Aorta (tissue), 5 donors: ENCODE data around the gene NKIRAS1. TPM values are rescaled to one million over a fixed set of nuclear protein-coding genes. Genes with fewer than 3 reads are reported as not detected.
"Not testable (repeated sequence)": the region's sequence is repeated elsewhere in the genome, so short reads cannot be mapped to it uniquely, and the experiment has no call there.

Experiments
- ATAC-seq: fragments of 200-7000 bp; cut with Tn5 transposase; one replicate; pipeline ENCODE4 v1.9.1; 2022; ENCODE audit warnings: moderate library complexity; ENCODE audit not compliant: low FRiP score
- DNase-seq, 2 donors: peaks; one replicate each; pipeline ENCODE4 v3.0.0-alpha.2; 2020
- H3K27ac ChIP-seq, 2 donors: one replicate each; pipeline ENCODE4 v1.5.1; 2013; ENCODE audit warnings: low read length in 2 of 2, mild to moderate bottlenecking in 2 of 2, moderate library complexity in 2 of 2, control low read depth in 1 of 2, inconsistent platforms in 1 of 2, low read depth in 1 of 2
- H3K27me3 ChIP-seq, 2 donors: one replicate each; pipeline ENCODE4 v1.6.1; 2013; ENCODE audit warnings: control low read depth in 1 of 2, low read length in 1 of 2, mild to moderate bottlenecking in 1 of 2, moderate library complexity in 1 of 2; ENCODE audit not compliant: insufficient read depth in 2 of 2, control insufficient read depth in 1 of 2
- H3K36me3 ChIP-seq, 2 donors: one replicate each; pipeline ENCODE4 v1.6.1; 2013; ENCODE audit warnings: control low read depth in 1 of 2, low read length in 1 of 2, mild to moderate bottlenecking in 1 of 2; ENCODE audit not compliant: insufficient read depth in 2 of 2, control insufficient read depth in 1 of 2
- H3K4me1 ChIP-seq, 2 donors: one replicate each; pipeline ENCODE4 v1.6.1; 2013; ENCODE audit warnings: low read length in 2 of 2, control low read depth in 1 of 2, mild to moderate bottlenecking in 1 of 2, moderate library complexity in 1 of 2; ENCODE audit not compliant: insufficient read depth in 2 of 2, control insufficient read depth in 1 of 2
- H3K4me3 ChIP-seq, 2 donors: one replicate each; pipeline ENCODE4 v1.5.1; 2013; ENCODE audit warnings: low read length in 2 of 2, control low read depth in 1 of 2, mild to moderate bottlenecking in 1 of 2
- H3K9me3 ChIP-seq: one replicate; pipeline ENCODE4 v1.6.1; 2013; ENCODE audit warnings: mild to moderate bottlenecking, low read length; ENCODE audit not compliant: control insufficient read depth
- WGBS, 2 donors: extraction: QIAGEN DNeasy Blood & Tissue Kit; methylation state at CpG; one replicate each; pipeline ENCODE4 v1.1.7; 2013; 5-methylcytosine and 5-hydroxymethylcytosine counted together
- intact Hi-C, 2 donors: fragments of 100-400 bp; cut with DNase I; formaldehyde crosslinking; loops; one replicate each; pipeline versions ENCODE4 v1.14.2 to v1.15.0; 2022
- polyA plus RNA-seq, 2 donors: library from polyadenylated mRNA; stranded (reverse); fragments of 200-250 nt; gene quantifications; one replicate each; pipeline ENCODE4 v1.2.3, GENCODE V29; 2013
- total RNA-seq, 2 donors: library from RNA; stranded (reverse); fragmentation: NEBNext Ultra II Directional; extraction: Animal tissue kit (Norgen Biotek cat#: 25700); gene quantifications; one replicate each; pipeline ENCODE4 v1.2.1, GENCODE V29; 2021
- donor health status: healthy with polysubstance abuse.
- donor health status: Bipolar disorder and iron deficiency.
- donor health status: DM: no; HTN: no; CAD: no.
- donor health status: DM: no; HTN: no; CAD: no.
- donor health status: DM: yes; HTN: yes; CAD: no.

NKIRAS1 gene
- total and polyA plus RNA-seq, 4 donors, result 10.9 to 17.8 (median 13.4) TPM

GRCh38 chr3:23918331-23918730 is 1.5 kb upstream of the NKIRAS1 start:
- DNase-seq, ATAC-seq, intact Hi-C loops, H3K27ac ChIP-seq, H3K27me3 ChIP-seq, H3K9me3 ChIP-seq, H3K4me1 ChIP-seq, H3K36me3 ChIP-seq: not testable (repeated sequence)
- H3K4me3 ChIP-seq, result peak overlapping the region; percentile 55 to 65
- 17% methylated on average over 12 of the region's 12 CpGs for WGBS, 2 donors

- not testable (repeated sequence) for H3K36me3 ChIP-seq, H3K9me3 ChIP-seq, H3K27me3 ChIP-seq, ATAC-seq, DNase-seq, H3K4me1 ChIP-seq
- Histone ChIP-seq H3K27ac (peak overlapping the region; percentile 4 to 65), H3K4me3 (peak overlapping the region; percentile 55 to 65)
- WGBS, 2 donors, result 0% methylated on average over 17 to 21 of the region's 21 CpGs
- intact Hi-C loops, result loop anchor here in 1 of 2 donors (1.0 kb wide), 1 partner anchor 28 kb away; the partner anchor contains the start of gene NR1D2
Observed at GRCh38 chr3:23917679-23918303, 1.0 kb upstream of the NKIRAS1 start.

GRCh38 chr3:23916152-23916885 is 471 bp downstream of the NKIRAS1 start:
- peaks cover 0 to 8% of the 10 kb centered on the region in 2 donors for H3K4me1 ChIP-seq
- DNase-seq, result no peak
- intact Hi-C loops, result no loop called here

DNA sequence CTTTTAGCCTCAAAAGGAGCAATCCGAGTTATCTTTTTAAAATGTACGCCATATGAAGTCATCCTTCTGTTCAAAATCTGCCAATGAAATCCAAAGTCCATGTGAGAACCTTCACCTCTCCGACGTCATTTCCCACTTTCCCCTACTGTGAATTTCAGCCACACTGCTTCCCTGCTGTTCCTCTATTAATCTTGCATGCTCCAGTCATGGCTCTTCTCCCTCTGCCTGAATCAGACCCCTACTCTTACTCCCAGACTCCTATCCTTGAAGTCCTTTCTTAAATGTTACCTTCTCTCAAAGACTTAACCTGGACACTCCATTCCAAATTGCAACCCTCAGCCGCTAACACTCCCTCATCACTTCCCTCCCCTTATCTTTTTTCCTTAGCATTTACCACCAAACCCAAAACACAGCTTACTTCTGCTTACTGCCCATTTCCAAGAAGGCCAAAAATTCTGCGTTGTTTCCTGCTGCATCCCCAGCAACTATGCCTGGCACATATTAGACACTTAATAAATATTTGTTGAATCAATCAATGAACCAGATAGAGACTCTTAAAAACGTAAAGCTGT is 1.2 kb downstream of the NKIRAS1 start:
- Histone ChIP-seq H3K4me1 (peaks cover 0 to 8% of the 10 kb centered on the region in 2 donors), H3K27me3 (no peaks in the 10 kb centered on the region), H3K4me3 (peak overlapping the region in 1 of 2 donors; percentile 83), H3K36me3 (peaks cover 0 to 4% of the 10 kb centered on the region in 2 donors), H3K27ac (no peak overlapping the region), H3K9me3 (no peaks in the 10 kb centered on the region)
- DNase-seq, result no peak
- intact Hi-C loops, result no loop called here
- no peak for ATAC-seq
- WGBS, 2 donors, result 43 to 49% methylated on average over 7 of the region's 7 CpGs

More at GRCh38 chr3:23916152-23916885, 471 bp downstream of the NKIRAS1 start:
- Histone ChIP-seq H3K27me3 (no peaks in the 10 kb centered on the region), H3K4me3 (peak overlapping the region; percentile 52 to 83), H3K36me3 (peaks cover 0 to 4% of the 10 kb centered on the region in 2 donors), H3K9me3 (no peaks in the 10 kb centered on the region), H3K27ac (peak overlapping the region in 1 of 2 donors; percentile 64)
- peak; percentile 78 for ATAC-seq
- WGBS, 2 donors, result 1% methylated on average over 48 of the region's 48 CpGs

- no peak for DNase-seq
- no peak for ATAC-seq
- 59 to 62% methylated on average over 3 of the region's 3 CpGs for WGBS, 2 donors
- intact Hi-C loops, result no loop called here
- no peaks in the 10 kb centered on the region for H3K36me3 ChIP-seq
- H3K27ac ChIP-seq, result no peak overlapping the region
- H3K4me3 ChIP-seq, result no peak overlapping the region
- peaks cover 0 to 8% of the 10 kb centered on the region in 2 donors for H3K4me1 ChIP-seq
- no peaks in the 10 kb centered on the region for H3K9me3 ChIP-seq
- H3K27me3 ChIP-seq, result no peaks in the 10 kb centered on the region
Observed at GRCh38 chr3:23913873-23914743, 2.7 kb downstream of the NKIRAS1 start.

GRCh38 chr3:23913182-23913581 is 3.6 kb downstream of the NKIRAS1 start:
- 33 to 59% methylated on average over 1 of the region's 1 CpG for WGBS, 2 donors
- no peak for DNase-seq

DNA sequence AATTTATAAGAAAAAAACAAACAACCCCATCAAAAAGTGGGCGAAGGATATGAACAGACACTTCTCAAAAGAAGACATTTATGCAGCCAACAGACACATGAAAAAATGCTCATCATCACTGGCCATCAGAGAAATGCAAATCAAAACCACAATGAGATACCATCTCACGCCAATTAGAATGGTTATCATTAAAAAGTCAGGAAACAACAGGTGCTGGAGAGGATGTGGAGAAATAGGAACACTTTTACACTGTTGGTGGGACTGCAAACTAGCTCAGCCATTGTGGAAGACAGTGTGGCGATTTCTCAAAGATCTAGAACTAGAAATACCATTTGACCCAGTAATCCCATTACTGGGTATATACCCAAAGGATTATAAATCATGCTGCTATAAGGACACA is 4.5 kb downstream of the NKIRAS1 start:
- H3K36me3 ChIP-seq, H3K4me1 ChIP-seq, intact Hi-C loops: not testable (repeated sequence)

More at GRCh38 chr3:23913182-23913581, 3.6 kb downstream of the NKIRAS1 start:
- H3K27me3 ChIP-seq, result no peaks in the 10 kb centered on the region
- H3K36me3 ChIP-seq, result no peaks in the 10 kb centered on the region
- intact Hi-C loops, result no loop called here
- no peak overlapping the region for H3K4me3 ChIP-seq
- no peak overlapping the region for H3K27ac ChIP-seq
- no peak for ATAC-seq
- peaks cover 0 to 8% of the 10 kb centered on the region in 2 donors for H3K4me1 ChIP-seq
- no peaks in the 10 kb centered on the region for H3K9me3 ChIP-seq

DNA sequence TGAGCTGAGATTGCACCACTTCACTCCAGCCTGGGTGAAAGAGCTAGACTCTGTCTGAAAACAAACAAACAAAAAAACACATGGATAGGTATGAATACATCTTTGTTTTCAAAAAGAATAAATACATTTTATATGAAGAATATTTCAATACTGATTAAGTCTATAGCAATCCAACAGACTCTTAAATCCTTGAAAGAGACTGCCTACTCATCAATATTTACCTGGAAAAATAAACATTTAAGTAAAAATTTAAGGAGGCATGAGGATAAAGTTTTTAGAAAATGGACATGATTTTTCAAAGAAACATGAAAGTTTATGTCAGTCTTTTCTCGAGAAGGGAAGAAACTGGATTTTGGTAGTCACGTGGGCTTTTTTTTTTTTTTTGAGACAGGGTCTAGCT is 5.4 kb downstream of the NKIRAS1 start:
- WGBS, 2 donors, result 92 to 100% methylated on average over 2 of the region's 2 CpGs
- DNase-seq, result no peak
- no peak overlapping the region for H3K27ac ChIP-seq
- H3K36me3 ChIP-seq, result no peaks in the 10 kb centered on the region
- no peak overlapping the region for H3K4me3 ChIP-seq
- no peaks in the 10 kb centered on the region for H3K27me3 ChIP-seq
- intact Hi-C loops, result no loop called here
- H3K9me3 ChIP-seq, result no peaks in the 10 kb centered on the region
- H3K4me1 ChIP-seq, result peaks cover 0 to 8% of the 10 kb centered on the region in 2 donors
- no peak for ATAC-seq

More for the DNA sequence above, 4.5 kb downstream of the NKIRAS1 start:
- not testable (repeated sequence) for DNase-seq, H3K27ac ChIP-seq, H3K9me3 ChIP-seq, H3K4me3 ChIP-seq, H3K27me3 ChIP-seq, ATAC-seq
- WGBS, 2 donors, result 82 to 97% methylated on average over 3 of the region's 3 CpGs
